DND-41 (cell line): ENCODE measurements around the gene DEFB123.

Source experiments
- EZH2 ChIP-seq: IDR thresholded peaks from 3 replicates; pipeline ENCODE4 v1.6.1; 2012; ENCODE audit warnings: borderline replicate concordance, low read depth, mild to moderate bottlenecking, moderate library complexity, low read length, inconsistent platforms; ENCODE audit not compliant: severe bottlenecking
- TF ChIP-seq, protein P1 (sequence below): IDR thresholded peaks from 2 replicates; pipeline ENCODE4 v1.5.1; 2012; ENCODE audit warnings: borderline replicate concordance, low read length, moderate library complexity, mild to moderate bottlenecking; ENCODE audit not compliant: poor library complexity, severe bottlenecking; ENCODE audit errors: extremely low read depth

- TF ChIP-seq, protein P1, sequence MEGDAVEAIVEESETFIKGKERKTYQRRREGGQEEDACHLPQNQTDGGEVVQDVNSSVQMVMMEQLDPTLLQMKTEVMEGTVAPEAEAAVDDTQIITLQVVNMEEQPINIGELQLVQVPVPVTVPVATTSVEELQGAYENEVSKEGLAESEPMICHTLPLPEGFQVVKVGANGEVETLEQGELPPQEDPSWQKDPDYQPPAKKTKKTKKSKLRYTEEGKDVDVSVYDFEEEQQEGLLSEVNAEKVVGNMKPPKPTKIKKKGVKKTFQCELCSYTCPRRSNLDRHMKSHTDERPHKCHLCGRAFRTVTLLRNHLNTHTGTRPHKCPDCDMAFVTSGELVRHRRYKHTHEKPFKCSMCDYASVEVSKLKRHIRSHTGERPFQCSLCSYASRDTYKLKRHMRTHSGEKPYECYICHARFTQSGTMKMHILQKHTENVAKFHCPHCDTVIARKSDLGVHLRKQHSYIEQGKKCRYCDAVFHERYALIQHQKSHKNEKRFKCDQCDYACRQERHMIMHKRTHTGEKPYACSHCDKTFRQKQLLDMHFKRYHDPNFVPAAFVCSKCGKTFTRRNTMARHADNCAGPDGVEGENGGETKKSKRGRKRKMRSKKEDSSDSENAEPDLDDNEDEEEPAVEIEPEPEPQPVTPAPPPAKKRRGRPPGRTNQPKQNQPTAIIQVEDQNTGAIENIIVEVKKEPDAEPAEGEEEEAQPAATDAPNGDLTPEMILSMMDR: no peak
- no peak for TF ChIP-seq EZH2
These were observed 48.7 kb downstream of the DEFB123 start for GRCh38 chr20:31489152-31489551.
